DND-41 (cell line): Measurements from ENCODE around the gene ARL5C.

Experiments used
- ATAC-seq: fragments of 200-7000 bp; cut with Tn5 transposase; 3 replicates; pipeline ENCODE4 v1.9.1; 2021; ENCODE audit warnings: low read depth; ENCODE audit not compliant: insufficient read depth
- DNase-seq: peaks from one replicate; pipeline ENCODE4 v3.0.0-alpha.2; 2020
- H2AFZ ChIP-seq: 2 replicates; pipeline ENCODE4 v1.6.0; 2012; ENCODE audit warnings: low read depth, low read length
- H3K27ac ChIP-seq: 2 replicates; pipeline ENCODE4 v1.5.1; 2012; ENCODE audit warnings: low read length, inconsistent platforms
- H3K27me3 ChIP-seq: fragments of 200-600 bp; sonication (generic); 2 replicates; pipeline ENCODE4 v1.6.0; 2012; ENCODE audit warnings: low read length, mild to moderate bottlenecking, inconsistent platforms; ENCODE audit not compliant: insufficient read depth, poor library complexity
- H3K36me3 ChIP-seq: 2 replicates; pipeline ENCODE4 v1.5.1; 2012; ENCODE audit warnings: low read length, inconsistent platforms; ENCODE audit not compliant: insufficient read depth
- H3K4me1 ChIP-seq: 2 replicates; pipeline ENCODE4 v1.5.1; 2012; ENCODE audit warnings: mild to moderate bottlenecking, low read length; ENCODE audit not compliant: insufficient read depth
- H3K4me2 ChIP-seq: 2 replicates; pipeline ENCODE4 v1.6.0; 2012; ENCODE audit warnings: mild to moderate bottlenecking, moderate library complexity, low read length, inconsistent platforms; ENCODE audit not compliant: insufficient read depth
- H3K4me3 ChIP-seq, 2 experiments: fragments of 200-600 bp in 1 of 2; shearing (Covaris generic) in 1 of 2; 2 replicates each; pipeline ENCODE4 v1.5.1; 2012 to 2016; ENCODE audit warnings: inconsistent platforms in 2 of 2, low read length in 2 of 2, mild to moderate bottlenecking in 2 of 2, low read depth in 1 of 2, moderate library complexity in 1 of 2
- H3K79me2 ChIP-seq: 2 replicates; pipeline ENCODE4 v1.6.0; 2012; ENCODE audit warnings: low read length, inconsistent platforms; ENCODE audit not compliant: insufficient read depth
- H3K9ac ChIP-seq: 2 replicates; pipeline ENCODE4 v1.6.0; 2012; ENCODE audit warnings: low read depth, mild to moderate bottlenecking, inconsistent platforms, low read length, moderate library complexity
- H3K9me3 ChIP-seq: 2 replicates; pipeline ENCODE4 v1.5.1; 2012; ENCODE audit warnings: low read length, moderate library complexity, mild to moderate bottlenecking, inconsistent platforms; ENCODE audit not compliant: insufficient read depth, severe bottlenecking
- H4K20me1 ChIP-seq: 2 replicates; pipeline ENCODE4 v1.6.0; 2012; ENCODE audit warnings: low read length; ENCODE audit not compliant: insufficient read depth
- CTCF ChIP-seq: IDR thresholded peaks from 2 replicates; pipeline ENCODE4 v1.5.1; 2012; ENCODE audit warnings: borderline replicate concordance, low read length, moderate library complexity, mild to moderate bottlenecking; ENCODE audit not compliant: poor library complexity, severe bottlenecking; ENCODE audit errors: extremely low read depth
- EZH2 ChIP-seq: IDR thresholded peaks from 3 replicates; pipeline ENCODE4 v1.6.1; 2012; ENCODE audit warnings: borderline replicate concordance, low read depth, mild to moderate bottlenecking, moderate library complexity, low read length, inconsistent platforms; ENCODE audit not compliant: severe bottlenecking

Gene ARL5C

GRCh38 chr17:39194089-39194984 lies 28.4 kb upstream of the ARL5C start:
- peaks cover 45% of the 10 kb centered on the region for H3K79me2 ChIP-seq
- H3K9ac ChIP-seq, result no peak overlapping the region
- no peak overlapping the region for H3K4me3 ChIP-seq
- ATAC-seq, result no peak
- DNase-seq, result no peak
- TF ChIP-seq CTCF (no peak), EZH2 (no peak)
- H3K27me3 ChIP-seq, result no peaks in the 10 kb centered on the region
- H2AFZ ChIP-seq, result no peak overlapping the region
- peaks cover 50% of the 10 kb centered on the region for H3K4me1 ChIP-seq
- no peak overlapping the region for H3K27ac ChIP-seq
- peak overlapping the region; percentile 15; the same call in 1 of the 2 replicates for H3K4me2 ChIP-seq
- H3K9me3 ChIP-seq, result no peaks in the 10 kb centered on the region
- H4K20me1 ChIP-seq, result peaks cover 26% of the 10 kb centered on the region
- peaks cover 50% of the 10 kb centered on the region for H3K36me3 ChIP-seq

GRCh38 chr17:39193346-39193745 lies 27.4 kb upstream of the ARL5C start:
- Histone ChIP-seq H3K4me1 (peaks cover 40% of the 10 kb centered on the region), H3K27me3 (no peaks in the 10 kb centered on the region), H3K27ac (no peak overlapping the region), H2AFZ (no peak overlapping the region), H4K20me1 (peaks cover 26% of the 10 kb centered on the region), H3K9me3 (no peaks in the 10 kb centered on the region), H3K36me3 (peaks cover 57% of the 10 kb centered on the region), H3K9ac (no peak overlapping the region), H3K4me3 (no peak overlapping the region), H3K4me2 (no peak overlapping the region), H3K79me2 (peaks cover 40% of the 10 kb centered on the region)
- DNase-seq (no peak), ATAC-seq (no peak)
- TF ChIP-seq EZH2, result no peak
- no peak for TF ChIP-seq CTCF

DNA sequence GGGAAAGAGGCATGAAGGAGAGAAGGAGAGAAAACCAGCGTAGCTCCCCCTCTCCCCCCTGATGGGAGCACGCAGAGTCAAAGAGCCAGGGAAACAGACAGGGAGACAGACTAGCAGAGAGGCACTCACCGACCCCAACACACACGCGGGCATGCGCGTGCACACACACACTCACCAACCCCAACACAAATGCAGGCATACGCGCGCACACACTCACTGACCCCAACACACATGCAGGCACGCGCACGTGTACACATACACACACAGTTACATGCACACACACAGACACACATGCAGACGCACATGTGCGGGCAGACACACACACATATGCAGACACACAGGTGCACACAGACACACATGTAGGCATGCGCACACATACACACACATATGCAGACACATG lies 26.9 kb upstream of the ARL5C start:
- Histone ChIP-seq H3K27ac (no peak overlapping the region), H3K4me2 (peak overlapping the region; percentile 32; the same call in 1 of the 2 replicates), H3K36me3 (peaks cover 61% of the 10 kb centered on the region), H3K27me3 (no peaks in the 10 kb centered on the region), H3K4me1 (peaks cover 36% of the 10 kb centered on the region), H2AFZ (no peak overlapping the region), H3K9ac (no peak overlapping the region), H4K20me1 (peaks cover 26% of the 10 kb centered on the region), H3K79me2 (peaks cover 40% of the 10 kb centered on the region), H3K4me3 (no peak overlapping the region), H3K9me3 (no peaks in the 10 kb centered on the region)
- TF ChIP-seq CTCF (no peak), EZH2 (no peak)
- ATAC-seq, result no peak
- DNase-seq, result no peak
